OCI-LY7 (cell line): ENCODE measurements around the gene SEH1L. TPM values are rescaled to one million over a fixed set of nuclear protein-coding genes. Genes with fewer than 3 reads are reported as not detected.

Experiments used
- BruUV-seq: library from RNA; stranded (reverse); fragments of 400-500 nt; replicated peaks from 2 replicates; lab custom pipeline; 2021; lab: Mats Ljungman, UMichigan
- CTCF ChIA-PET: fragments of 300-600 bp; sonication (Branson Sonifier 250); formaldehyde crosslinking; loops from one replicate; lab custom pipeline; 2022; ENCODE audit warnings: antibody characterized with exemption; ENCODE audit not compliant: unreplicated experiment; lab: Charles Lee
- POLR2A ChIA-PET: fragments of 300-600 bp; sonication (Branson Sonifier 250); formaldehyde crosslinking; loops from one replicate; lab custom pipeline; 2022; ENCODE audit warnings: antibody characterized with exemption; lab: Charles Lee
- DNase-seq: peaks from one replicate; pipeline ENCODE4 v3.0.0-alpha.2; 2015; ENCODE audit warnings: low spot score
- H2AFZ ChIP-seq: fragments of 200-600 bp; sonication (generic), shearing (Covaris generic); 2 replicates; pipeline ENCODE4 v1.6.1; 2014; ENCODE audit warnings: mild to moderate bottlenecking, antibody characterized with exemption, low read length, moderate library complexity
- H3K27ac ChIP-seq: fragments of 200-600 bp; sonication (generic); 2 replicates; pipeline ENCODE4 v1.5.1; 2014; ENCODE audit warnings: mixed run types, low read depth, mild to moderate bottlenecking, moderate library complexity, low read length, inconsistent platforms; ENCODE audit not compliant: poor library complexity, severe bottlenecking
- H3K36me3 ChIP-seq: fragments of 200-600 bp; sonication (generic); 2 replicates; pipeline ENCODE4 v1.6.1; 2014; ENCODE audit warnings: mild to moderate bottlenecking, antibody characterized with exemption, low read length, moderate library complexity, mixed read lengths; ENCODE audit not compliant: insufficient read depth
- H3K4me1 ChIP-seq: fragments of 200-600 bp; sonication (generic); 2 replicates; pipeline ENCODE4 v1.5.1; 2014; ENCODE audit warnings: mild to moderate bottlenecking, low read length; ENCODE audit not compliant: insufficient read depth, poor library complexity, severe bottlenecking
- H3K4me2 ChIP-seq: fragments of 200-600 bp; sonication (generic); 2 replicates; pipeline ENCODE4 v1.6.1; 2014; ENCODE audit warnings: mild to moderate bottlenecking, low read length
- H3K4me3 ChIP-seq: fragments of 200-600 bp; sonication (generic); 2 replicates; pipeline ENCODE4 v1.5.1; 2014; ENCODE audit warnings: mild to moderate bottlenecking, low read depth, low read length; ENCODE audit not compliant: poor library complexity, severe bottlenecking
- H3K79me2 ChIP-seq: fragments of 200-600 bp; sonication (generic); 2 replicates; pipeline ENCODE4 v1.6.1; 2016; ENCODE audit warnings: low read depth, mild to moderate bottlenecking, low read length, moderate library complexity, mixed read lengths; ENCODE audit not compliant: insufficient read depth
- H3K9me2 ChIP-seq: fragments of 200-600 bp; sonication (generic); 2 replicates; pipeline ENCODE4 v1.6.1; 2016; ENCODE audit warnings: mild to moderate bottlenecking, low read length, mixed read lengths; ENCODE audit not compliant: insufficient read depth
- H3K9me3 ChIP-seq: fragments of 200-600 bp; sonication (generic); 2 replicates; pipeline ENCODE4 v1.6.1; 2014; ENCODE audit warnings: mild to moderate bottlenecking, mixed run types, low read length, mixed read lengths
- H4K20me1 ChIP-seq: fragments of 200-600 bp; sonication (generic); 2 replicates; pipeline ENCODE4 v1.6.1; 2014; ENCODE audit warnings: mild to moderate bottlenecking, antibody characterized with exemption, low read length, moderate library complexity, mixed read lengths; ENCODE audit not compliant: insufficient read depth
- EZH2phosphoT487 ChIP-seq: fragments of 200-600 bp; sonication (generic); IDR thresholded peaks from 2 replicates; pipeline ENCODE4 v1.6.1; 2018; ENCODE audit warnings: low read depth, borderline replicate concordance, mild to moderate bottlenecking, mixed run types, antibody characterized with exemption, low read length, moderate library complexity, mixed read lengths
- intact Hi-C: fragments of 100-400 bp; cut with micrococcal nuclease; formaldehyde crosslinking; loops from one replicate; pipeline ENCODE4 v1.10.0; 2022; ENCODE audit not compliant: unreplicated experiment
- total RNA-seq, 2 experiments: library from RNA; depleted of rRNA in 1 of 2; stranded (reverse); fragments of >200 nt in 1 of 2; shearing (Covaris generic) in 1 of 2; gene quantifications; 2 replicates each; pipeline ENCODE4 v1.2.3, GENCODE V29; 2014 to 2022
- TF ChIP-seq, protein P1 (sequence below): fragments of 200-600 bp; sonication (generic); conservative IDR thresholded peaks from 2 replicates; pipeline ENCODE4 v1.5.1; 2014; ENCODE audit warnings: mild to moderate bottlenecking, antibody characterized with exemption, low read length, moderate library complexity, mixed read lengths

The SEH1L gene
- total RNA-seq, 2 experiments from 2014 or later = 61.6 to 115 TPM

DNA sequence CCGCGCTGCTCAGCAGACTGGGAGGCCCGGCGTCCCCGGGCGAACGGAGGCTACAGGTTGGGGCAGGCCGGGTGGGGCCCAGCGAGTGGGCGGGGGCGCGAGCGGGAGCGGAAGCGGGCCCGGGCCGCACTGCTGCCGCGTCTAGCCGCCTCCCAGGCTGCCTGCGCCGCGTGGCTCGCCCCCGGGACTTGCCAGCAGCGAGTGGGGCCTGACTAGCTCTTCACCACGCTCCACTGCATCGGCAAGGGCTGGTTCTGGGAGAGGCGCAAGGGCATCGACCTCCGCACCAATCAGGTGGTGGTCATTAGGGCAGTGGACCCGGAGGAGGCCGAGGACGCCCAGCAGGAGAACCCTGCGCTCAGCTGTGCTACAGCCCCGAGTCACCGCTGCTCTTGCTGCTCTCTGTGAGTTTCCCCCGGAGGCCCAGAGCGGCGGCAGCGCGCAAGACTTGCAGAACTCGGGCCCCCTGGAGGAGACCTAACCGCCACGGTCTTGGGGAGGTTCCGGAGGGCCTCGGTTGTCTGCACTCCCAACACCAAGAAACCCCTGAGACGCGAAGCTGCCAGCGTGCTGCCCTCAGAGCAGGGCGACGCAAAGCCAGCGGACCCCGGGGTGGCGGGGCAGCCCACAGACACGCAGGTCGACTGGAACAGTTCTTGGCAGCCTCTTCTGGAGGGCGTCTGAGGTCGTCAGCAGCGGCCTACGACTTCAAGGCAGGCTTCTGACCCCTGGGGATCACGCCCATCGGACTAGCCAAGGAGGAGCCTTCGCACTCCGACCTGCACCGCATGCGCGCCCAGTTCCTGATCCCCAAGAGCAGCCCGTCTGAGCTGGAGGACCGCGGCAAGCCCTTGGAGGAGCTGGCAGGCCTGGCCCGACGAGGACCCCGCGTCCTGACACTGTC lies 36.5 kb upstream of the SEH1L start:
- no peak overlapping the region; the same call in 1 of the 2 replicates for H3K4me2 ChIP-seq
- BruUV-seq = no TSS peak
- no peak for TF ChIP-seq EZH2phosphoT487
- TF ChIP-seq, protein P1, sequence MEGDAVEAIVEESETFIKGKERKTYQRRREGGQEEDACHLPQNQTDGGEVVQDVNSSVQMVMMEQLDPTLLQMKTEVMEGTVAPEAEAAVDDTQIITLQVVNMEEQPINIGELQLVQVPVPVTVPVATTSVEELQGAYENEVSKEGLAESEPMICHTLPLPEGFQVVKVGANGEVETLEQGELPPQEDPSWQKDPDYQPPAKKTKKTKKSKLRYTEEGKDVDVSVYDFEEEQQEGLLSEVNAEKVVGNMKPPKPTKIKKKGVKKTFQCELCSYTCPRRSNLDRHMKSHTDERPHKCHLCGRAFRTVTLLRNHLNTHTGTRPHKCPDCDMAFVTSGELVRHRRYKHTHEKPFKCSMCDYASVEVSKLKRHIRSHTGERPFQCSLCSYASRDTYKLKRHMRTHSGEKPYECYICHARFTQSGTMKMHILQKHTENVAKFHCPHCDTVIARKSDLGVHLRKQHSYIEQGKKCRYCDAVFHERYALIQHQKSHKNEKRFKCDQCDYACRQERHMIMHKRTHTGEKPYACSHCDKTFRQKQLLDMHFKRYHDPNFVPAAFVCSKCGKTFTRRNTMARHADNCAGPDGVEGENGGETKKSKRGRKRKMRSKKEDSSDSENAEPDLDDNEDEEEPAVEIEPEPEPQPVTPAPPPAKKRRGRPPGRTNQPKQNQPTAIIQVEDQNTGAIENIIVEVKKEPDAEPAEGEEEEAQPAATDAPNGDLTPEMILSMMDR = no peak
- H3K4me3 ChIP-seq = no peak overlapping the region
- H3K4me1 ChIP-seq = no peaks in the 10 kb centered on the region
- CTCF ChIA-PET = no interaction called here
- no peak overlapping the region for H3K27ac ChIP-seq
- H3K36me3 ChIP-seq = no peaks in the 10 kb centered on the region
- no peak overlapping the region for H2AFZ ChIP-seq
- no peaks in the 10 kb centered on the region for H3K79me2 ChIP-seq
- POLR2A ChIA-PET = interaction anchor here (0.6 kb wide), 1 partner anchor 21 kb away, joined by 3 read pairs; no protein-coding TSS in a partner anchor
- no peaks in the 10 kb centered on the region for H4K20me1 ChIP-seq
- 0 out of 2 replicates have a peak, but pooled peaks cover 6% of the 10 kb centered on the region for H3K9me3 ChIP-seq
- no peak for DNase-seq
- intact Hi-C loops = no loop called here
- H3K9me2 ChIP-seq = no peaks in the 10 kb centered on the region

DNA sequence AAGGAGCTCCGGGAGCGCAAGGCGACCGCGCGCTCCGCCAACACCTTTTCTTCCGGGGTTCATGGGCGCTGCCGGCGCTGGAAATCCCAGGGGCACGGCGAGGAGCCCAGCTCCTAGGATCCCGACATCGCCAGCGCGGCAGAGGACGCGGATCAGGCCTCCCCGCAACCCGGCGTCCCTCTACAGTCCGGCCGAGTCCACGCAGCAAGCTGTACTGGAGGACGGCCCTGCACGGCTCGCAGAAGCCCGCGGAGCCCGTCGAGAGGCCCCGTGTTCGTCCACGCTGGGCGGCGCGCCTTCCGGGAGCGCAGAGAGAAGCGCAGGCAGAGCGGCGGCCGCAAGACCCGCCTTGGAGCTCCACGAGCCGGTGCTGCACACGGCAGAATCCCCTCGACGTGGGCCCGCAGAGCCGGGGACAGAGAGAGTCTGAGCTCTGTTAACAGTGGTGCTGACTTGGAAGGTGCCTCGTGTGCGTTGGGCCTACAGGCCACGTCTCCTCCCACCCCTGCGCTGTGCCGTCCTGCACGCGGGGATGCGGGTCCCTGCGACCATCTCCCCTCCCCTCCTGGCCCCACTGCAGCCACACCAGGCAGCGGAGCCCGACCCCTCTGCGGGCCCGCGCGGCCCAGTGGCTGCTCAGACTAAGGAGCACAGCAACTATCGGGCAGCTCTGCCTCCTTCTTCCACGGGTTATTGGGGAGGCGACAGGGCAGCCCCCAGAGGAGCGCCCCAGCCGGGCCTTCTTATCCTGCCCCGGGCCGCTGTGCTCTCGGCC lies 35.7 kb upstream of the SEH1L start:
- no peaks in the 10 kb centered on the region for H4K20me1 ChIP-seq
- H3K4me3 ChIP-seq = no peak overlapping the region
- BruUV-seq = no TSS peak
- intact Hi-C loops = no loop called here
- H3K4me2 ChIP-seq = no peak overlapping the region
- CTCF ChIA-PET = no interaction called here
- H2AFZ ChIP-seq = no peak overlapping the region
- POLR2A ChIA-PET = no interaction called here
- no peak overlapping the region for H3K27ac ChIP-seq
- no peaks in the 10 kb centered on the region for H3K4me1 ChIP-seq
- no peaks in the 10 kb centered on the region for H3K79me2 ChIP-seq
- TF ChIP-seq, protein P1 = no peak
- no peak for TF ChIP-seq EZH2phosphoT487
- 0 out of 2 replicates have a peak, but pooled peaks cover 6% of the 10 kb centered on the region for H3K9me3 ChIP-seq
- H3K9me2 ChIP-seq = no peaks in the 10 kb centered on the region
- no peak for DNase-seq
- no peaks in the 10 kb centered on the region for H3K36me3 ChIP-seq
